ENCODE measurements around the gene STRA6. TPM values are rescaled to one million over a fixed set of nuclear protein-coding genes. Genes with fewer than 3 reads are reported as not detected.
A peak's percentile ranks its signal among the peaks of the same experiment; 100 is the strongest.

Gene STRA6
- total and polyA plus RNA-seq, 10 donors = 0.47 to 1.8 (median 0.96) TPM; not detected in 3

DNA sequence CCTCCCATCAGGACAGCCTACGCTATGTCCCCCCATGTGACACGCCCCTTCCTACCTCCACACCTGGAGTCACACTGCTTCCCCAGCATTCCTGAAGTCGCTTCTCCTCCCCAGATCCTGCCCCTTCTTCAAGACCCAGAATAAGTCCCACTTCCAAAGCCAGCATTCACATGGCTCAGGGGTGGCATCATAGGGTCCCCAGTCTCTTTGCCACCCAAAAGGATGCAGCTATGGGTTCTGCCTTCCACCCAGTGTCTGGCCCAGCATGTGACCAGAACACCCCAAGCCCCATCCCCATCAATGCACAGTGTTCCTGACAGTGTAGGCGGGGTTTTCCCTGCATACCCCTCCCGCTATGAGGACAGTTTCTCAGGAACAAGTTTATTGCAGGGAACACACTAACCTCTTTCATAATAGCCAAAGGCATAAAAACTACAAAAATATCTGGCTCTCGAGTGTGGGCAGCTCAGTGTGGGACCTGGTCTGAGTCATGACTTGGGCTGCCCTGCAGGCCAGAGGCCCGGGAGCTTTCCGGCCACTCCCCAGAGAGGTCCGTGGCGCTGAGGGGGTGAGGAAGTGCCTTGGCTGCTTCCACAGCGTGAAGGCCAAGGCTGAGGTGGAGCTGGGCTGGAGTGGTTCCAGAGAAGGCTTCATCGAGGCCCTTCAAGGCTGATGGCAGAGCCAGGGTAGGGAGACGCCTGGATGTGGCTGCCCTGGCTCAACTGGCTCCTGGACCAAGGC, 23.3 kb downstream of the STRA6 start:
- Histone ChIP-seq H3K27me3 (replicated peaks in 1 of 7) (no peaks in the 10 kb centered on the region), H3K36me3 (no peaks in the 10 kb centered on the region), H3K9me3 (no peaks in the 10 kb centered on the region), H3K4me3 (no peak overlapping the region), H3K4me1 (peaks cover 0 to 54% (median 26%) of the 10 kb centered on the region in 6 donors), H3K27ac (peak overlapping the region in 6 of 8 donors; percentile 51 to 71 (median 64))
- TF ChIP-seq POLR2A (IDR thresholded peaks at IDR 0.05) (no peak), POLR2AphosphoS5 (IDR thresholded peaks at IDR 0.05) (peak; percentile 75 to 89 (median 83))
- TF ChIP-seq, protein P1, sequence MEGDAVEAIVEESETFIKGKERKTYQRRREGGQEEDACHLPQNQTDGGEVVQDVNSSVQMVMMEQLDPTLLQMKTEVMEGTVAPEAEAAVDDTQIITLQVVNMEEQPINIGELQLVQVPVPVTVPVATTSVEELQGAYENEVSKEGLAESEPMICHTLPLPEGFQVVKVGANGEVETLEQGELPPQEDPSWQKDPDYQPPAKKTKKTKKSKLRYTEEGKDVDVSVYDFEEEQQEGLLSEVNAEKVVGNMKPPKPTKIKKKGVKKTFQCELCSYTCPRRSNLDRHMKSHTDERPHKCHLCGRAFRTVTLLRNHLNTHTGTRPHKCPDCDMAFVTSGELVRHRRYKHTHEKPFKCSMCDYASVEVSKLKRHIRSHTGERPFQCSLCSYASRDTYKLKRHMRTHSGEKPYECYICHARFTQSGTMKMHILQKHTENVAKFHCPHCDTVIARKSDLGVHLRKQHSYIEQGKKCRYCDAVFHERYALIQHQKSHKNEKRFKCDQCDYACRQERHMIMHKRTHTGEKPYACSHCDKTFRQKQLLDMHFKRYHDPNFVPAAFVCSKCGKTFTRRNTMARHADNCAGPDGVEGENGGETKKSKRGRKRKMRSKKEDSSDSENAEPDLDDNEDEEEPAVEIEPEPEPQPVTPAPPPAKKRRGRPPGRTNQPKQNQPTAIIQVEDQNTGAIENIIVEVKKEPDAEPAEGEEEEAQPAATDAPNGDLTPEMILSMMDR (IDR thresholded peaks at IDR 0.05 in 8 of 11, conservative IDR thresholded peaks at IDR 0.05 in 3 of 11) = no peak
- intact Hi-C loops (cut with DNase I; ENCODE audit: low total_unique reads) = no loop called here
- 39 to 75% (median 61%) methylated on average over 11 to 13 of the region's 13 CpGs for WGBS, 5 donors
- peak; percentile 81 for DNase-seq

DNA sequence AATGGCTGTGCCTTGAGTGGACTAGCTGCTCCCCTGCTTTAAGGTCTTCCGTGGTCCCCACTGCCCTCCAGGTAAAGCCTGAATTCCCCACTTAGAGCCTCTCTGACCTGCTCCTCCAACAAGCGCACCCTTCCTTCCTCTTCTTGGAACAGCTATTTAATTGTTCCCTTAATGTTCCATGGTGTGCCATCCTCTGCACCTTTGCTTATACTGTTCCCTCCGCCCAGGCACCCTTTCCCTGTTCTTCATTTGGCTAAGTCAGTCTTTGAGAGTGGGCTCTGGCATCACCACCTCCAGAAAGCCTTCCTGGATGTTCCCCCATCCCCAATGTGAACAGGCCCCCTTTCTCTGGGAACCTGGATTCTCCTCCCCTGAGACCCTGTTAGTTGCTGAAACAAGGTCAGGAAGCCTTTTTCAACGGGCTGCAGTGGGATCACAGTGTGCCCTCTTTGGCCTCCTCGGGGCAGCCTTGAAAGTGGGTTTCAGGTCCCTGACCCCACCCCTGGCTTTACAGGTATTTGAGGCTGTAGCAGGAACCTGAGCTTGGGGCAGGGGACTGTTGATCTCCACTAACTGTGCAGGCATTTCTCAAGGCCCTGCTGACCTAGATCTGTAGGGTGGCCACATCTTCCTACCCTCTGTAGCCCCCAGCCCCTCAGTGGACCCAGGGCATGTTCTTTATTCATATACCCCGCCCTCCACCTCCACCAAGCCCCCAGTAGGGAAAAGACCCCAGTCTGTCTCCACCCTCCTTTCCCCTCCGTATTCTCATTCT, 24.1 kb downstream of the STRA6 start:
- Histone ChIP-seq H3K27ac (peak overlapping the region in 5 of 8 donors; percentile 54 to 71 (median 67)), H3K4me1 (peaks cover 0 to 54% (median 29%) of the 10 kb centered on the region in 6 donors), H3K36me3 (no peaks in the 10 kb centered on the region), H3K9me3 (no peaks in the 10 kb centered on the region), H3K27me3 (replicated peaks in 1 of 7) (no peaks in the 10 kb centered on the region), H3K4me3 (no peak overlapping the region)
- intact Hi-C loops (cut with DNase I; ENCODE audit: low total_unique reads) = no loop called here
- TF ChIP-seq POLR2A (IDR thresholded peaks at IDR 0.05) = no peak
- 73 to 87% (median 78%) methylated on average over 5 to 7 of the region's 7 CpGs for WGBS, 5 donors
- DNase-seq = peak; percentile 37

DNA sequence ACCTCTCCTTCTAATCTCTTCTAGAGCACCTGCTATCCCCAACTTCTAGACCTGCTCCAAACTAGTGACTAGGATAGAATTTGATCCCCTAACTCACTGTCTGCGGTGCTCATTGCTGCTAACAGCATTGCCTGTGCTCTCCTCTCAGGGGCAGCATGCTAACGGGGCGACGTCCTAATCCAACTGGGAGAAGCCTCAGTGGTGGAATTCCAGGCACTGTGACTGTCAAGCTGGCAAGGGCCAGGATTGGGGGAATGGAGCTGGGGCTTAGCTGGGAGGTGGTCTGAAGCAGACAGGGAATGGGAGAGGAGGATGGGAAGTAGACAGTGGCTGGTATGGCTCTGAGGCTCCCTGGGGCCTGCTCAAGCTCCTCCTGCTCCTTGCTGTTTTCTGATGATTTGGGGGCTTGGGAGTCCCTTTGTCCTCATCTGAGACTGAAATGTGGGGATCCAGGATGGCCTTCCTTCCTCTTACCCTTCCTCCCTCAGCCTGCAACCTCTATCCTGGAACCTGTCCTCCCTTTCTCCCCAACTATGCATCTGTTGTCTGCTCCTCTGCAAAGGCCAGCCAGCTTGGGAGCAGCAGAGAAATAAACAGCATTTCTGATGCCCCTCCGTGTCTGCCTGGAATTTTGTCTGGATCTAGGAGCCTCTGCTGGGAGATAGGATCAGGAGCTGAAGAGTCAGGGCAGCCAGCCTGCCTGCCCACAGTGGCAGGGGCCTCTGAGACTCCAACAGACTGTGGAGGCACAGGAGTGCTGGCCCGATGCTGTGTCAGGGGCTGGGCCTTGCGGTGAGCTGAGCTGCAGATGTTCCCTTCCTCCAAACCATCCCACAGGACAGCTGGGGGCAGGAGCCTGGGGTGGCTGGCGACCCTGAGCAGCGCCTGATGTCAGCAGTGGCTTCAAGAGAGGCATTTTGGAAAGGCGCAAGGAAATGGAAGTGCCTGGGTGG, 26.0 kb downstream of the STRA6 start:
- no peak overlapping the region for H3K4me3 ChIP-seq
- no peaks in the 10 kb centered on the region for H3K27me3 ChIP-seq (replicated peaks in 1 of 7)
- H3K4me1 ChIP-seq = peaks cover 0 to 67% (median 37%) of the 10 kb centered on the region in 6 donors
- TF ChIP-seq, protein P1 (IDR thresholded peaks at IDR 0.05 in 8 of 11, conservative IDR thresholded peaks at IDR 0.05 in 3 of 11) = no peak
- TF ChIP-seq POLR2AphosphoS5 (IDR thresholded peaks at IDR 0.05) (no peak), POLR2A (IDR thresholded peaks at IDR 0.05) (no peak)
- intact Hi-C loops (cut with DNase I; ENCODE audit: low total_unique reads) = no loop called here
- H3K36me3 ChIP-seq = no peaks in the 10 kb centered on the region
- H3K9me3 ChIP-seq = no peaks in the 10 kb centered on the region
- peak overlapping the region in 1 of 8 donors; percentile 3 for H3K27ac ChIP-seq
- WGBS, 5 donors = 64 to 87% (median 81%) methylated on average over 8 to 10 of the region's 10 CpGs
- peak; percentile 66 for DNase-seq

Data from spleen (tissue), 11 donors.